ENCODE data around the gene LARP7.

Gene LARP7

DNA sequence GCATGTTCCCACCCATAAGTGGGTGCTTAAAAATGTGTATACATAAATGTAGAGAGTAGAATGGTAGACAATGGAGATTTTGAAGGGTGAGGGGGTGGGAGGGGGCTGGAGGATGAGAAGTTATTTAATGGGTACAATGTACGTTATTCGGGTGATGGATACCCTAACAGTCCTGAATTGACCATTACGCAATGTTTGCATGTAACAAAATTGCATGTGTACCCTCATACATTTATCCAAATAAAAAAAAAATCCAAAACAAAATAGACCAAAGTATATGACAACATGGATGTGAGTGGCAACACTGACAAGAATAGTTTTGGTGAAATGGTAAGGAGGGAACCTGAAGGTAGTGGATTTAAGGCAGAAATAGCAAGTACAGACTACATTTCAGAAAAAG lies 63.7 kb downstream of the LARP7 start:
- Histone ChIP-seq H3K36me3 (ENCODE audit: insufficient read depth, low read length) (no peaks in the 10 kb centered on the region), H3K79me2 (ENCODE audit: insufficient read depth, low read length) (no peaks in the 10 kb centered on the region), H3K27ac (ENCODE audit: low read depth, low read length, poor library complexity, severe bottlenecking) (no peak overlapping the region), H3K9me3 (ENCODE audit: low read length) (no peaks in the 10 kb centered on the region), H3K9ac (ENCODE audit: low read length) (no peak overlapping the region), H3K4me1 (ENCODE audit: insufficient read depth, low read length, severe bottlenecking) (no peaks in the 10 kb centered on the region), H3K9me2 (ENCODE audit: low read depth, low read length) (no peaks in the 10 kb centered on the region), H3K4me2 (ENCODE audit: low read length) (no peak overlapping the region), H3F3A (ENCODE audit: insufficient read depth, low read length) (no peaks in the 10 kb centered on the region), H3K4me3 (ENCODE audit: low read depth, low read length, poor library complexity, severe bottlenecking) (no peak overlapping the region), H2AFZ (ENCODE audit: low read length) (no peak overlapping the region), H4K20me1 (ENCODE audit: insufficient read depth, low read length) (no peaks in the 10 kb centered on the region), H3K27me3 (ENCODE audit: insufficient read depth, low read length) (no peaks in the 10 kb centered on the region)
- TF ChIP-seq, protein P1, sequence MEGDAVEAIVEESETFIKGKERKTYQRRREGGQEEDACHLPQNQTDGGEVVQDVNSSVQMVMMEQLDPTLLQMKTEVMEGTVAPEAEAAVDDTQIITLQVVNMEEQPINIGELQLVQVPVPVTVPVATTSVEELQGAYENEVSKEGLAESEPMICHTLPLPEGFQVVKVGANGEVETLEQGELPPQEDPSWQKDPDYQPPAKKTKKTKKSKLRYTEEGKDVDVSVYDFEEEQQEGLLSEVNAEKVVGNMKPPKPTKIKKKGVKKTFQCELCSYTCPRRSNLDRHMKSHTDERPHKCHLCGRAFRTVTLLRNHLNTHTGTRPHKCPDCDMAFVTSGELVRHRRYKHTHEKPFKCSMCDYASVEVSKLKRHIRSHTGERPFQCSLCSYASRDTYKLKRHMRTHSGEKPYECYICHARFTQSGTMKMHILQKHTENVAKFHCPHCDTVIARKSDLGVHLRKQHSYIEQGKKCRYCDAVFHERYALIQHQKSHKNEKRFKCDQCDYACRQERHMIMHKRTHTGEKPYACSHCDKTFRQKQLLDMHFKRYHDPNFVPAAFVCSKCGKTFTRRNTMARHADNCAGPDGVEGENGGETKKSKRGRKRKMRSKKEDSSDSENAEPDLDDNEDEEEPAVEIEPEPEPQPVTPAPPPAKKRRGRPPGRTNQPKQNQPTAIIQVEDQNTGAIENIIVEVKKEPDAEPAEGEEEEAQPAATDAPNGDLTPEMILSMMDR (IDR thresholded peaks at IDR 0.05; ENCODE audit: low read length), result no peak
- no peak for TF ChIP-seq EZH2 (IDR thresholded peaks at IDR 0.05; ENCODE audit: borderline replicate concordance, low read length)

DNA sequence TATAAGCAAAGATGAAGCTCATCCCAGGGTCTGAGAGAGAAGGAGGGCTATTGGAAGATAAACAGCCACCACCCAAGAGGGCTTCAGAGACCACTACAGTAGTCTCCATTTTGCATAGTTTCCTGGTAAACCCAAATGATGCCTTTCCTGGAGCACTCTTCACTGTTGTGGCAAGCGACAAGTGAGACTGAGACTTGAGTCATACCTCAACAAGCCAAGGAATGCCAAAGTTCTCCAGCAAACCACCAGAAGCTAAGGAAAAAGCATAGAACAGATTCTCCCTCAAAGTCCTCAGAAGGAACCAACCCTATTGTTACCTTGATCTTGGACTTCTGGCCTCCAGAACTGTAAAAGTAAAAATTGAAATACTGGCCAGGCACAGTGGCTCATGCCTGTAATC lies 65.9 kb downstream of the LARP7 start:
- peaks cover 8% of the 10 kb centered on the region for H3K4me1 ChIP-seq (ENCODE audit: insufficient read depth, low read length, severe bottlenecking)
- H3K4me2 ChIP-seq (ENCODE audit: low read length), result no peak overlapping the region
- no peak for TF ChIP-seq EZH2 (IDR thresholded peaks at IDR 0.05; ENCODE audit: borderline replicate concordance, low read length)
- TF ChIP-seq, protein P1 (IDR thresholded peaks at IDR 0.05; ENCODE audit: low read length), result no peak
- H3K9ac ChIP-seq (ENCODE audit: low read length), result no peak overlapping the region
- no peak overlapping the region for H3K4me3 ChIP-seq (ENCODE audit: low read depth, low read length, poor library complexity, severe bottlenecking)
- H3K9me3 ChIP-seq (ENCODE audit: low read length), result no peaks in the 10 kb centered on the region
- H3F3A ChIP-seq (ENCODE audit: insufficient read depth, low read length), result no peaks in the 10 kb centered on the region
- H4K20me1 ChIP-seq (ENCODE audit: insufficient read depth, low read length), result no peaks in the 10 kb centered on the region
- no peak overlapping the region for H3K27ac ChIP-seq (ENCODE audit: low read depth, low read length, poor library complexity, severe bottlenecking)
- no peaks in the 10 kb centered on the region for H3K27me3 ChIP-seq (ENCODE audit: insufficient read depth, low read length)
- H2AFZ ChIP-seq (ENCODE audit: low read length), result no peak overlapping the region
- no peaks in the 10 kb centered on the region for H3K36me3 ChIP-seq (ENCODE audit: insufficient read depth, low read length)
- H3K9me2 ChIP-seq (ENCODE audit: low read depth, low read length), result no peaks in the 10 kb centered on the region
- H3K79me2 ChIP-seq (ENCODE audit: insufficient read depth, low read length), result no peaks in the 10 kb centered on the region

DNA sequence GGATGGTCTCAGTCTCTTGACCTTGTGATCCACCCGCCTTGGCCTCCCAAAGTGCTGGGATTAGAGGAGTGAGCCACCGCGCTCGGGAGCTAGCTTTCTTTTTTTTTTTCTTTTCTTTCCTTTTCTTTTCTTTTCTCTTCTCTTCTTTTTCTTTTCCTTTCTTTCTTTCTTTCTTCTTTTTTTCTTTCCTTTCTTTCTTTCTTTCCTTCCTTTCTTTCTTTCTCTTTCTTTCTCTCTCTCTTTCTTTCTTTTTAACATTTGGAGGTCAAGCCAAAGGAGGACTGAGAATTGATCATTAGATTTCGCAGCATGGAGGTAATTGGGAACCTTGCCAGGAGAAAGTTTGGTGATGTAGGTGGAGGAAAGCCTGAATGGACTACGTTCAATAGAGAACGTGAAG lies 67.4 kb downstream of the LARP7 start:
- Histone ChIP-seq H3K4me1 (ENCODE audit: insufficient read depth, low read length, severe bottlenecking) (peaks cover 8% of the 10 kb centered on the region), H3K79me2 (ENCODE audit: insufficient read depth, low read length) (no peaks in the 10 kb centered on the region), H3K9ac (ENCODE audit: low read length) (no peak overlapping the region), H3K4me3 (ENCODE audit: low read depth, low read length, poor library complexity, severe bottlenecking) (no peak overlapping the region), H2AFZ (ENCODE audit: low read length) (no peak overlapping the region), H3K27me3 (ENCODE audit: insufficient read depth, low read length) (no peaks in the 10 kb centered on the region), H3K4me2 (ENCODE audit: low read length) (no peak overlapping the region), H3K9me3 (ENCODE audit: low read length) (no peaks in the 10 kb centered on the region), H4K20me1 (ENCODE audit: insufficient read depth, low read length) (no peaks in the 10 kb centered on the region), H3K36me3 (ENCODE audit: insufficient read depth, low read length) (no peaks in the 10 kb centered on the region), H3F3A (ENCODE audit: insufficient read depth, low read length) (no peaks in the 10 kb centered on the region), H3K9me2 (ENCODE audit: low read depth, low read length) (no peaks in the 10 kb centered on the region), H3K27ac (ENCODE audit: low read depth, low read length, poor library complexity, severe bottlenecking) (no peak overlapping the region)
- no peak for TF ChIP-seq EZH2 (IDR thresholded peaks at IDR 0.05; ENCODE audit: borderline replicate concordance, low read length)
- TF ChIP-seq, protein P1 (IDR thresholded peaks at IDR 0.05; ENCODE audit: low read length), result no peak

Data from OCI-LY1 (cell line).